ENCODE data around the gene TNFAIP1.
"Not testable (repeated sequence)": the region's sequence is repeated elsewhere in the genome, so short reads cannot be mapped to it uniquely, and the experiment has no call there.

Gene TNFAIP1, protein sequence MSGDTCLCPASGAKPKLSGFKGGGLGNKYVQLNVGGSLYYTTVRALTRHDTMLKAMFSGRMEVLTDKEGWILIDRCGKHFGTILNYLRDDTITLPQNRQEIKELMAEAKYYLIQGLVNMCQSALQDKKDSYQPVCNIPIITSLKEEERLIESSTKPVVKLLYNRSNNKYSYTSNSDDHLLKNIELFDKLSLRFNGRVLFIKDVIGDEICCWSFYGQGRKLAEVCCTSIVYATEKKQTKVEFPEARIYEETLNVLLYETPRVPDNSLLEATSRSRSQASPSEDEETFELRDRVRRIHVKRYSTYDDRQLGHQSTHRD

DNA sequence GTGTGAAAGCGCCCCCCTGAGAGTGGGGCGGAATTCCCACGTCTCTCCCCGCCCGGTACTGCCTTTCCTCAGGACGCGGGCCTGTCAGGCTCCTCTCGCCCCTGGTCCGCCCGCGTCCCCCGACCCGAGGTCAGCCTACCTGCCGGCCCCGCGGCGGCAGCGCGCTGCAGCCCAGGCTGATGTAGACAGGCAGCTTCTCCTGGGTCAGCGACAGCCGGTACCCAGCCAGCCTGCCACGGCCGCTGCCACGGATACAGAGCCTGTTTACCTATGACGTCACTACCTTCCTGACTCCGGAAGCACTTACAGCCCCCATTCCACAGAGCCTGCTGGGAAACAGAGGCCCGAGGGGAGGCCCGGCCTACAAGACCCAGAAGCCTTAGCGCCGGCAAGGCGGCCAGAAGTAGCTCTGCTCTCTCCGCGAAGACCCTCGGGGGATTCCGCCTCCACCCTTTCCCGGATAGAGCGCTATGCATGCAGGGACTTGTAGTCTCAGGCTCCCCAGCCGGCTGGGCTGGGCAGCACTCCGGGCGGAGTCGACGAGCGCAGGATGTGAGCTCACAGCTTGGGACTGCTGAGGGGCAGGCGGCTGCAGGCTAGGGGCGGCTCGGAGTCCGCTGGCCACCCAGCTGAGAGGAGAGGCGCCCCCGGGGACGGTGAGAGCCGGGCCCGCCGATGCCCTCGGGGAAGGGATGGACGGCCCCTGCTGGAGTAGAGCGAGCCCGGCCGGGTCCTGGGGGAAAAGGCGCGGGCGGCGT is at the start of gene TNFAIP1, which contains the start of gene IFT20:
Gene TNFAIP1 (plus strand): TSS at position 561 of the 758 bp plus-strand sequence. CDS start 3,761 bp downstream, outside the sequence.
Gene IFT20 (minus strand): TSS at position 272 of the 758 bp plus-strand sequence. CDS start 3,487 bp downstream, outside the sequence.
- no peak for TF ChIP-seq EZH2phosphoT487 (IDR thresholded peaks at IDR 0.05; ENCODE audit: low read depth)
- TF ChIP-seq, protein P1, sequence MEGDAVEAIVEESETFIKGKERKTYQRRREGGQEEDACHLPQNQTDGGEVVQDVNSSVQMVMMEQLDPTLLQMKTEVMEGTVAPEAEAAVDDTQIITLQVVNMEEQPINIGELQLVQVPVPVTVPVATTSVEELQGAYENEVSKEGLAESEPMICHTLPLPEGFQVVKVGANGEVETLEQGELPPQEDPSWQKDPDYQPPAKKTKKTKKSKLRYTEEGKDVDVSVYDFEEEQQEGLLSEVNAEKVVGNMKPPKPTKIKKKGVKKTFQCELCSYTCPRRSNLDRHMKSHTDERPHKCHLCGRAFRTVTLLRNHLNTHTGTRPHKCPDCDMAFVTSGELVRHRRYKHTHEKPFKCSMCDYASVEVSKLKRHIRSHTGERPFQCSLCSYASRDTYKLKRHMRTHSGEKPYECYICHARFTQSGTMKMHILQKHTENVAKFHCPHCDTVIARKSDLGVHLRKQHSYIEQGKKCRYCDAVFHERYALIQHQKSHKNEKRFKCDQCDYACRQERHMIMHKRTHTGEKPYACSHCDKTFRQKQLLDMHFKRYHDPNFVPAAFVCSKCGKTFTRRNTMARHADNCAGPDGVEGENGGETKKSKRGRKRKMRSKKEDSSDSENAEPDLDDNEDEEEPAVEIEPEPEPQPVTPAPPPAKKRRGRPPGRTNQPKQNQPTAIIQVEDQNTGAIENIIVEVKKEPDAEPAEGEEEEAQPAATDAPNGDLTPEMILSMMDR (IDR thresholded peaks at IDR 0.05; ENCODE audit: low read depth, low read length) = no peak
- Histone ChIP-seq H2AFZ (ENCODE audit: low read depth, low read length) (peak within 1 kb of the TSS; percentile 49; the same call in 1 of the 2 replicates), H3K4me2 (ENCODE audit: low read length) (peak within 1 kb of the TSS; percentile 97), H3K27me3 (ENCODE audit: low read depth, low read length) (no peaks in the 10 kb centered on the region), H3K4me1 (ENCODE audit: low read length) (peaks cover 15% of the 10 kb centered on the region), H3K4me3 (ENCODE audit: low read length) (peak within 1 kb of the TSS; percentile 82), H3K9ac (ENCODE audit: low read length) (peak within 1 kb of the TSS; percentile 80), H3K36me3 (replicated peaks; ENCODE audit: low read depth, low read length) (peaks cover 2% of the 10 kb centered on the region), H3K9me3 (ENCODE audit: insufficient read depth, low read length) (no peaks in the 10 kb centered on the region), H3K27ac (ENCODE audit: low read length) (peak within 1 kb of the TSS; percentile 24; the same call in 1 of the 2 replicates), H3K79me2 (ENCODE audit: low read length) (peaks cover 21% of the 10 kb centered on the region), H4K20me1 (ENCODE audit: insufficient read depth, low read length) (no peaks in the 10 kb centered on the region)

DNA sequence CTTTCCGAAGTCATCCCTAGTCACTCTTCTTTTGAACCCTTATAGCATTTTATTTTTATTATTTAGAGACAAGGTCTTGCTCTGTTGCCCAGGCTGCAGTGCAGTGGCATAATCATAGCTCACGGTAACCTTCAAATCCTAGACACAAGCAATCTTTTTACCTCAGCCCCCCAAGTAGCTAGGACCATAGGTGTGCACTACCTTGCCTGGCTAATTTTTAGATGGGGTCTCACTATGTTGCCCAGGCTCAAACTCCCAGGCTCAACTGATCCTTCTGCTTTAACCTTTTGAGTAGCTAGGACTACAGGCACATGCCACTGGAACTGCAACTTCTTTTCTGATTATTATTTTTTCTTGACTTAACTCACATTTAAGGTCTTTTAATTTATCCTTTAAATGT is 49.6 kb upstream of the TNFAIP1 start:
- no peaks in the 10 kb centered on the region for H3K27me3 ChIP-seq (ENCODE audit: low read depth, low read length)
- no peaks in the 10 kb centered on the region for H3K4me1 ChIP-seq (ENCODE audit: low read length)
- no peaks in the 10 kb centered on the region for H3K36me3 ChIP-seq (replicated peaks; ENCODE audit: low read depth, low read length)
- no peaks in the 10 kb centered on the region for H3K79me2 ChIP-seq (ENCODE audit: low read length)
- no peaks in the 10 kb centered on the region for H4K20me1 ChIP-seq (ENCODE audit: insufficient read depth, low read length)
- no peak overlapping the region for H3K4me2 ChIP-seq (ENCODE audit: low read length)
- no peaks in the 10 kb centered on the region for H3K9me3 ChIP-seq (ENCODE audit: insufficient read depth, low read length)
- H2AFZ ChIP-seq (ENCODE audit: low read depth, low read length) = no peak overlapping the region
- no peak overlapping the region for H3K27ac ChIP-seq (ENCODE audit: low read length)
- no peak overlapping the region for H3K4me3 ChIP-seq (ENCODE audit: low read length)
- H3K9ac ChIP-seq (ENCODE audit: low read length) = no peak overlapping the region
- TF ChIP-seq, protein P1 (IDR thresholded peaks at IDR 0.05; ENCODE audit: low read depth, low read length) = no peak
- TF ChIP-seq EZH2phosphoT487 (IDR thresholded peaks at IDR 0.05; ENCODE audit: low read depth) = no peak

DNA sequence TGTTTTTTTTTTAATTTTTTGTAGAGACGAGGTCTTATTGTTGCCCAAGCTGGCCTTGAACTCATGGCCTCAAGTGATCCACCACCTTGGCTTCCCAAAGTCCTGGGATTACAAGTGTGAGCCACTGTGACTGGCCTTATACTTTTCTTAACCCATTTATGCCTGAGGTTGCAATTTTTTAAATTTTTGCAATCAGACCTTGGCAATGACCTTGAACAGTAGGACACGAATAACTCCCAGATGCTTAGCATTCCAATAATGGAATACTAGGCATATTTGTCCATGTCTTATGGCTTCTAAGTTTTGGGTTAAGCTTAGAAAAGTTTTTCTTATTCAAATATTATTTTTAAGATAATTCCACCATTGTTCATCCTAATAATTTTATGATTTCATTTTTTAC is 44.9 kb upstream of the TNFAIP1 start:
- Histone ChIP-seq H3K4me2 (ENCODE audit: low read length) (no peak overlapping the region), H3K27ac (ENCODE audit: low read length) (no peak overlapping the region), H3K36me3 (replicated peaks; ENCODE audit: low read depth, low read length) (no peaks in the 10 kb centered on the region), H3K27me3 (ENCODE audit: low read depth, low read length) (no peaks in the 10 kb centered on the region), H3K9me3 (ENCODE audit: insufficient read depth, low read length) (no peaks in the 10 kb centered on the region), H3K79me2 (ENCODE audit: low read length) (no peaks in the 10 kb centered on the region), H4K20me1 (ENCODE audit: insufficient read depth, low read length) (no peaks in the 10 kb centered on the region), H2AFZ (ENCODE audit: low read depth, low read length) (no peak overlapping the region), H3K4me3 (ENCODE audit: low read length) (no peak overlapping the region), H3K9ac (ENCODE audit: low read length) (no peak overlapping the region), H3K4me1 (ENCODE audit: low read length) (peaks cover 10% of the 10 kb centered on the region)
- TF ChIP-seq, protein P1 (IDR thresholded peaks at IDR 0.05; ENCODE audit: low read depth, low read length) = no peak
- TF ChIP-seq EZH2phosphoT487 (IDR thresholded peaks at IDR 0.05; ENCODE audit: low read depth) = no peak

DNA sequence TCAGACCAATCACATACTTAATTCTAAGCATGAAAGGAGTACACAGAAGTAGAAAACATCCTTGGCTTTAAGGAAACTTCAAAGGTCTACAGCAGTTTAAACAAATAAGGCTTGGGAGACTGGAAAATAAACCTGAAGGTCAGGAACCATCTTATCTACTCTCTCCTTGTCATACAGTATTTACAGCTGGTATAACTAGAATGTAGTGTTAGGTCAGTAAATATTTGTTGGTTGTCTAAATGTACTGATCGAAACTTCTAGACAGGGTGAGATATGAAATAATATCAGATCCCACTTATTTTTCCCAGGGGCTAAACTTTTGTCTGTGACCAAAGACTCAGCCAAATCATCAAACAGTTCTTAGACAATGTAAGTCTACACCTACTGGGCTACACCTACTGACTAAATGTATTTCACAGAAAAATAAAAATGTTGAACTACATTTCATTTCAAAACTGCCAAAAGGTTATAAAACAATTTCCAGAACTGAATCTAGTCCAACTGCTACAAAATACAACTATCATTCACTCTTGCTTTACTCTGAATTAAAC is 43.7 kb upstream of the TNFAIP1 start:
- no peak overlapping the region for H2AFZ ChIP-seq (ENCODE audit: low read depth, low read length)
- TF ChIP-seq, protein P1 (IDR thresholded peaks at IDR 0.05; ENCODE audit: low read depth, low read length) = no peak
- no peak for TF ChIP-seq EZH2phosphoT487 (IDR thresholded peaks at IDR 0.05; ENCODE audit: low read depth)
- H3K4me3 ChIP-seq (ENCODE audit: low read length) = no peak overlapping the region
- H3K27me3 ChIP-seq (ENCODE audit: low read depth, low read length) = no peaks in the 10 kb centered on the region
- H3K4me1 ChIP-seq (ENCODE audit: low read length) = peaks cover 19% of the 10 kb centered on the region
- no peaks in the 10 kb centered on the region for H4K20me1 ChIP-seq (ENCODE audit: insufficient read depth, low read length)
- H3K4me2 ChIP-seq (ENCODE audit: low read length) = no peak overlapping the region
- no peaks in the 10 kb centered on the region for H3K79me2 ChIP-seq (ENCODE audit: low read length)
- H3K9me3 ChIP-seq (ENCODE audit: insufficient read depth, low read length) = no peaks in the 10 kb centered on the region
- H3K36me3 ChIP-seq (replicated peaks; ENCODE audit: low read depth, low read length) = no peaks in the 10 kb centered on the region
- H3K9ac ChIP-seq (ENCODE audit: low read length) = no peak overlapping the region
- H3K27ac ChIP-seq (ENCODE audit: low read length) = no peak overlapping the region

DNA sequence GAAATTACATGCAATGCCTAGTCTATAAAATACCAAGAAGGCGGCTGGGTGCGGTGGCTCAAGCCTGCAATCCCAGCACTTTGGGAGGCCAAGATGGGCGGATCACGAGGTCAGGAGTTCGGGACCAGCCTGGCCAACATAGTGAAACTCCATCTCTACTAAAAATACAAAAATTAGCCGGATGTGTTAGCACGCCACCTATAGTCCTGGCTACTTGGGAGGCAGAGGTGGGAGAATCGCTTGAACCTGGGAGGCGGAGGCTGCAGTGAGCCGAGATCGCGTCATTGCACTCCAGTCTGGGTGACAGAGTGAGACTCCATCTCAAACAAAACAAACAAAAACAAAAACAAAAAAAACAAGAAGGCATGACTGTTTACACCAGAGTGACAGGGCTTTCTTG is 42.7 kb upstream of the TNFAIP1 start:
- H3K27ac ChIP-seq (ENCODE audit: low read length); H3K36me3 ChIP-seq (replicated peaks; ENCODE audit: low read depth, low read length); H3K9me3 ChIP-seq (ENCODE audit: insufficient read depth, low read length); H3K27me3 ChIP-seq (ENCODE audit: low read depth, low read length); H4K20me1 ChIP-seq (ENCODE audit: insufficient read depth, low read length); H2AFZ ChIP-seq (ENCODE audit: low read depth, low read length); H3K9ac ChIP-seq (ENCODE audit: low read length); H3K79me2 ChIP-seq (ENCODE audit: low read length); H3K4me2 ChIP-seq (ENCODE audit: low read length); H3K4me3 ChIP-seq (ENCODE audit: low read length): not testable (repeated sequence)
- peaks cover 19% of the 10 kb centered on the region for H3K4me1 ChIP-seq (ENCODE audit: low read length)

Measured in OCI-LY3 (cell line).